GM12878 (cell line): ENCODE results near the gene HPS6. TPM values are rescaled to one million over a fixed set of nuclear protein-coding genes. Genes with fewer than 3 reads are reported as not detected.

Experiments used
- ATAC-seq: fragments of 200-7000 bp; cut with Tn5 transposase; 3 replicates; pipeline ENCODE4 v1.9.1; 2020; ENCODE audit warnings: mild to moderate bottlenecking, moderate library complexity
- BruUV-seq: library from RNA; stranded (reverse); fragments of 400-500 nt; replicated peaks from 2 replicates; lab custom pipeline; 2021; lab: Mats Ljungman, UMichigan
- CTCF ChIA-PET: fragments of 300-600 bp; sonication (Branson Sonifier 250); formaldehyde crosslinking; extraction: SDS; loops from one replicate; lab custom pipeline; 2021; ENCODE audit warnings: inconsistent platforms; lab: Yijun Ruan, JAX
- POLR2A ChIA-PET: fragments of 350-600 bp; formaldehyde crosslinking; extraction: SDS; loops from one replicate; lab custom pipeline; 2021; ENCODE audit warnings: inconsistent platforms; lab: Charles Lee
- RAD21 ChIA-PET: fragments of 300-600 bp; sonication (Branson Sonifier 250); formaldehyde crosslinking; loops from one replicate; lab custom pipeline; 2023; ENCODE audit warnings: antibody characterized with exemption; ENCODE audit not compliant: unreplicated experiment; lab: Charles Lee
- SMC1A ChIA-PET: fragments of 300-600 bp; sonication (Branson Sonifier 250); formaldehyde crosslinking; loops from one replicate; lab custom pipeline; 2023; ENCODE audit not compliant: unreplicated experiment, uncharacterized antibody; lab: Charles Lee
- DNase-seq: peaks from one replicate; pipeline ENCODE4 v3.0.0-alpha.2; 2011; ENCODE audit warnings: low read depth, low spot score
- FAIRE-seq: peaks from 3 replicates; lab custom pipeline; 2011; peaks lifted over from hg19 to GRCh38; lab: Jason Lieb, UNC
- H2AFZ ChIP-seq: 2 replicates; pipeline ENCODE4 v1.6.0; 2011; ENCODE audit warnings: low read depth, low read length, control low read depth; ENCODE audit not compliant: control insufficient read depth
- H3K27ac ChIP-seq: 2 replicates; pipeline ENCODE4 v1.5.1; 2011; ENCODE audit warnings: control low read depth; ENCODE audit not compliant: control insufficient read depth, insufficient read depth
- H3K27me3 ChIP-seq, 2 experiments: replicated peaks in 1 of 2; 2 replicates each; pipeline versions ENCODE4 v1.6.0 to v1.6.1; 2011; ENCODE audit warnings: low read length in 1 of 2; ENCODE audit not compliant: control insufficient read depth in 2 of 2, insufficient read depth in 2 of 2
- H3K36me3 ChIP-seq, 2 experiments: 2 replicates each; pipeline ENCODE4 v1.5.1; 2011; ENCODE audit warnings: low read length in 1 of 2; ENCODE audit not compliant: control insufficient read depth in 2 of 2, insufficient read depth in 2 of 2
- H3K4me1 ChIP-seq: 2 replicates; pipeline ENCODE4 v1.6.1; 2011; ENCODE audit warnings: mild to moderate bottlenecking, low read length, moderate library complexity, mixed read lengths; ENCODE audit not compliant: control insufficient read depth, insufficient read depth
- H3K4me2 ChIP-seq: 2 replicates; pipeline ENCODE4 v1.6.0; 2011; ENCODE audit warnings: control low read depth; ENCODE audit not compliant: control insufficient read depth, insufficient read depth
- H3K4me3 ChIP-seq: fragments of 200-600 bp; sonication (generic); 2 replicates; pipeline ENCODE4 v1.5.1; 2016
- H3K79me2 ChIP-seq: 2 replicates; pipeline ENCODE4 v1.6.0; 2011; ENCODE audit warnings: low read length; ENCODE audit not compliant: control insufficient read depth, insufficient read depth
- H3K9ac ChIP-seq: 2 replicates; pipeline ENCODE4 v1.8.0; 2011; ENCODE audit warnings: low read length, control low read depth, mixed read lengths; ENCODE audit not compliant: control insufficient read depth, insufficient read depth
- H3K9me3 ChIP-seq: replicated peaks from 3 replicates; pipeline ENCODE4 v1.5.1; 2011; ENCODE audit warnings: mild to moderate bottlenecking, low read length; ENCODE audit not compliant: control insufficient read depth, insufficient read depth
- H4K20me1 ChIP-seq: 2 replicates; pipeline ENCODE4 v1.6.0; 2011; ENCODE audit not compliant: control insufficient read depth, insufficient read depth
- BACH1 ChIP-seq: fragments of 450-650 bp; IDR thresholded peaks from 2 replicates; pipeline ENCODE4 v1.6.1; 2017; ENCODE audit warnings: mild to moderate bottlenecking, borderline replicate concordance
- BRCA1 ChIP-seq: IDR thresholded peaks from 2 replicates; pipeline ENCODE4 v1.6.1; 2011; ENCODE audit warnings: low read depth, low read length, improper control_type of control experiment
- EZH2 ChIP-seq: IDR thresholded peaks from 2 replicates; pipeline ENCODE4 v1.6.1; 2012; ENCODE audit warnings: low read depth, mild to moderate bottlenecking, control low read depth, inconsistent platforms, low read length, borderline replicate concordance; ENCODE audit not compliant: control insufficient read depth
- HDGF ChIP-seq: fragments of 450-650 bp; IDR thresholded peaks from 2 replicates; pipeline ENCODE4 v1.6.1; 2016; ENCODE audit warnings: antibody characterized with exemption
- MTA2 ChIP-seq: fragments of 450-650 bp; IDR thresholded peaks from 2 replicates; pipeline ENCODE4 v1.6.1; 2016; ENCODE audit warnings: low read depth, mild to moderate bottlenecking, moderate library complexity
- SP1 ChIP-seq: IDR thresholded peaks from one replicate; pipeline ENCODE4 v1.6.1; 2011; ENCODE audit warnings: low read depth, low read length
- WGBS: methylation state at CpG from one replicate; pipeline ENCODE4 v1.1.6; 2016; ENCODE audit warnings: low lambda C conversion rate; ENCODE audit not compliant: insufficient replicate concordance, insufficient coverage; ENCODE audit errors: missing lambda C conversion rate; 5-methylcytosine and 5-hydroxymethylcytosine counted together
- in situ Hi-C: fragments of 300-500 bp; cut with MboI; formaldehyde crosslinking; loops from 9 replicates; pipeline ENCODE4 v1.14.3; 2018; ENCODE audit warnings: mixed read lengths
- intact Hi-C: fragments of 100-400 bp; cut with micrococcal nuclease; formaldehyde crosslinking; loops from one replicate; pipeline ENCODE4 v1.14.2; 2022; ENCODE audit not compliant: unreplicated experiment
- polyA plus RNA-seq, 11 experiments: library from polyadenylated mRNA; depleted of rRNA in 4 of 11; unstranded in 6 of 11; stranded (reverse) in 5 of 11; fragments of >200 nt; fragmentation: Nextera tagmentation in 4 of 11; fragmentation: Illumina TruSeq in 1 of 11; extraction: Ambion mirVana in 4 of 11; extraction: Trizol in 1 of 11; gene quantifications; 1 replicate in 1 of 11; 2 replicates in 10 of 11; pipeline versions ENCODE4 v1.2.1 to v1.2.3, GENCODE V29; 2011 to 2016; ENCODE audit warnings: inconsistent platforms in 2 of 11, missing spikeins in 2 of 11, low read depth in 1 of 11
- total RNA-seq, 4 experiments: library from RNA; depleted of rRNA in 3 of 4; stranded (reverse); fragments of >200 nt in 3 of 4; fragmentation: Illumina TruSeq in 1 of 4; extraction: Trizol in 1 of 4; gene quantifications; 2 replicates each; pipeline versions ENCODE4 v1.2.1 to v1.2.3, GENCODE V29; 2013 to 2021

The HPS6 gene
- total and polyA plus RNA-seq, 10 of the 15 experiments (the other 5 are each of a cell fraction or from before 2014, with no cell fraction given): 1.4 to 28.0 (median 12.0) TPM

- no peak for DNase-seq
- POLR2A ChIA-PET: interaction anchor here (0.5 to 2.2 kb wide), 7 partner anchors 11 to 372 kb away, joined by 3 to 6 read pairs (median 3); partner anchors contain the start of gene ARMH3
- H3K4me3 ChIP-seq: peak overlapping the region; percentile 90
Observed at GRCh38 chr10:102066399-102067088, 1.4 kb downstream of the HPS6 start.

More at GRCh38 chr10:102066399-102067088, 1.4 kb downstream of the HPS6 start:
- SMC1A ChIA-PET: interaction anchor here (1.3 to 3.7 kb wide), 5 partner anchors 14 to 285 kb away, joined by 3 to 27 read pairs (median 6); no protein-coding TSS in a partner anchor
- Histone ChIP-seq H3K27me3 (no peaks in the 10 kb centered on the region), H3K27ac (peak overlapping the region; percentile 73), H3K79me2 (peaks cover 20% of the 10 kb centered on the region), H4K20me1 (no peaks in the 10 kb centered on the region), H3K4me2 (peak overlapping the region; percentile 96), H3K9ac (peak overlapping the region; percentile 87), H3K4me1 (peaks cover 7% of the 10 kb centered on the region), H3K9me3 (no peaks in the 10 kb centered on the region), H3K36me3 (no peaks in the 10 kb centered on the region), H2AFZ (no peak overlapping the region)
- RAD21 ChIA-PET: interaction anchor here (4.2 to 7.7 kb wide), 2 partner anchors 56 to 226 kb away, joined by 20 to 82 read pairs; no protein-coding TSS in a partner anchor
- FAIRE-seq: no peak
- CTCF ChIA-PET: interaction anchor here (0.9 to 12.2 kb wide), 14 partner anchors 11 to 464 kb away, joined by 3 to 159 read pairs (median 4); partner anchors contain the start of gene ARMH3
- BruUV-seq: TSS peak; percentile 75
- 54% methylated on average over 16 of the region's 16 CpGs for WGBS
- ATAC-seq: no peak
- intact Hi-C loops (no loop called here), in situ Hi-C loops (no loop called here)
- TF ChIP-seq MTA2 (no peak), SP1 (no peak), HDGF (0 out of 2 replicates have a peak, but pooled peaks have one; percentile 7), BACH1 (no peak), BRCA1 (no peak), EZH2 (no peak)
